ENCODE data around the gene MAST4. TPM values are rescaled to one million over a fixed set of nuclear protein-coding genes. Genes with fewer than 3 reads are reported as not detected.

The MAST4 gene
- total and polyA plus RNA-seq, 2 donors (not counting 1 experiment from before 2014, with no cell fraction given): 7.0 to 15.2 TPM

DNA sequence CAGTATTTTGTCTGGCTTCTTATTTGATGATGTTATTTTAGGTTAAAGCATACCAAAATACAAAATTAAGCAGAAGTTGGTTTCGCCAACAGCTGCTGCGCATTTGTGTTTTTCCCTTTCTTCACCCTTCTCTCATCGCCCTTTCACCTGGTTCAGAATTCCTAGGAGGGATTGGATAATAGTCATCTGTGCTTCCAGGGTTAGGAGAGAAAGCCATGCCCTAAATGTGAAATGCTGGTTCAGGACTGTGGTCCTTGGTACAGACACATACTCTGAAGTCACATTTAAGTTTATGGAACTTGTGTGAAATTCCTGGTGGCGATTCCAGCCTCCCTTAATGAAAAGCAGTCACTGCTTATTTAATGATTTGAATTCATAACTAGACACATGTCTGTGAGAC is 7.7 kb downstream of the MAST4 start:
- Histone ChIP-seq H3K36me3 (ENCODE audit: control insufficient read depth, insufficient read depth, low read length) (no peaks in the 10 kb centered on the region), H3K4me1 (ENCODE audit: control insufficient read depth, extremely low read depth, insufficient read depth, low read length) (no peaks in the 10 kb centered on the region), H3K4me2 (ENCODE audit: extremely low read depth, insufficient read depth, low read length) (no peak overlapping the region), H2AFZ (ENCODE audit: low read length) (no peak overlapping the region), H3K4me3 (replicated peaks in 1 of 4; ENCODE audit: control extremely low read depth in 1 of 4, insufficient read depth in 1 of 4, low read depth in 3 of 4, low read length in 4 of 4) (no peak overlapping the region), H3K27me3 (ENCODE audit: control insufficient read depth, insufficient read depth, low read length) (peaks cover 14% of the 10 kb centered on the region), H3K79me2 (ENCODE audit: control insufficient read depth, insufficient read depth, low read length) (no peaks in the 10 kb centered on the region), H3K9me3 (ENCODE audit: control insufficient read depth, insufficient read depth, low read depth, low read length) (no peaks in the 10 kb centered on the region), H3K27ac (ENCODE audit: insufficient read depth, low read length) (no peak overlapping the region), H4K20me1 (ENCODE audit: control insufficient read depth, extremely low read depth, insufficient read depth, low read length) (no peaks in the 10 kb centered on the region), H3K9ac (ENCODE audit: insufficient read depth, low read length) (no peak overlapping the region)
- TF ChIP-seq CTCF (conservative IDR thresholded peaks at IDR 0.05 in 1 of 2, IDR thresholded peaks at IDR 0.05 in 1 of 2; ENCODE audit: low read depth in 1 of 2, low read length in 2 of 2): no peak
- no peak for TF ChIP-seq EZH2 (IDR thresholded peaks at IDR 0.05; ENCODE audit: low read length, missing control alignments)
- DNase-seq (ENCODE audit: low read depth in 2 of 2): no peak

GRCh38 chr5:66606713-66607112 is 10.5 kb downstream of the MAST4 start:
- Histone ChIP-seq H3K4me3 (replicated peaks in 1 of 4; ENCODE audit: control extremely low read depth in 1 of 4, insufficient read depth in 1 of 4, low read depth in 3 of 4, low read length in 4 of 4) (no peak overlapping the region), H3K9me3 (ENCODE audit: control insufficient read depth, insufficient read depth, low read depth, low read length) (no peaks in the 10 kb centered on the region), H3K79me2 (ENCODE audit: control insufficient read depth, insufficient read depth, low read length) (no peaks in the 10 kb centered on the region), H3K9ac (ENCODE audit: insufficient read depth, low read length) (no peak overlapping the region), H3K36me3 (ENCODE audit: control insufficient read depth, insufficient read depth, low read length) (no peaks in the 10 kb centered on the region), H2AFZ (ENCODE audit: low read length) (no peak overlapping the region), H3K27me3 (ENCODE audit: control insufficient read depth, insufficient read depth, low read length) (peaks cover 5% of the 10 kb centered on the region), H3K27ac (ENCODE audit: insufficient read depth, low read length) (no peak overlapping the region), H4K20me1 (ENCODE audit: control insufficient read depth, extremely low read depth, insufficient read depth, low read length) (no peaks in the 10 kb centered on the region), H3K4me2 (ENCODE audit: extremely low read depth, insufficient read depth, low read length) (no peak overlapping the region), H3K4me1 (ENCODE audit: control insufficient read depth, extremely low read depth, insufficient read depth, low read length) (no peaks in the 10 kb centered on the region)
- no peak for DNase-seq (ENCODE audit: low read depth in 2 of 2)
- TF ChIP-seq CTCF (conservative IDR thresholded peaks at IDR 0.05 in 1 of 2, IDR thresholded peaks at IDR 0.05 in 1 of 2; ENCODE audit: low read depth in 1 of 2, low read length in 2 of 2): no peak
- no peak for TF ChIP-seq EZH2 (IDR thresholded peaks at IDR 0.05; ENCODE audit: low read length, missing control alignments)

- Histone ChIP-seq H3K4me3 (replicated peaks in 1 of 4; ENCODE audit: control extremely low read depth in 1 of 4, insufficient read depth in 1 of 4, low read depth in 3 of 4, low read length in 4 of 4) (no peak overlapping the region), H3K4me2 (ENCODE audit: extremely low read depth, insufficient read depth, low read length) (no peak overlapping the region), H3K36me3 (ENCODE audit: control insufficient read depth, insufficient read depth, low read length) (no peaks in the 10 kb centered on the region), H3K27ac (ENCODE audit: insufficient read depth, low read length) (no peak overlapping the region), H3K79me2 (ENCODE audit: control insufficient read depth, insufficient read depth, low read length) (no peaks in the 10 kb centered on the region), H3K9ac (ENCODE audit: insufficient read depth, low read length) (no peak overlapping the region), H4K20me1 (ENCODE audit: control insufficient read depth, extremely low read depth, insufficient read depth, low read length) (no peaks in the 10 kb centered on the region), H3K9me3 (ENCODE audit: control insufficient read depth, insufficient read depth, low read depth, low read length) (no peaks in the 10 kb centered on the region), H2AFZ (ENCODE audit: low read length) (no peak overlapping the region), H3K27me3 (ENCODE audit: control insufficient read depth, insufficient read depth, low read length) (no peaks in the 10 kb centered on the region), H3K4me1 (ENCODE audit: control insufficient read depth, extremely low read depth, insufficient read depth, low read length) (no peaks in the 10 kb centered on the region)
- no peak for DNase-seq (ENCODE audit: low read depth in 2 of 2)
- TF ChIP-seq EZH2 (IDR thresholded peaks at IDR 0.05; ENCODE audit: low read length, missing control alignments): no peak
- no peak for TF ChIP-seq CTCF (conservative IDR thresholded peaks at IDR 0.05 in 1 of 2, IDR thresholded peaks at IDR 0.05 in 1 of 2; ENCODE audit: low read depth in 1 of 2, low read length in 2 of 2)
These were observed 12.3 kb downstream of the MAST4 start for GRCh38 chr5:66608501-66608900.

Measured in fibroblast of lung (primary cell).